Measurements from ENCODE around the gene ZRSR2.
"Not testable (repeated sequence)": the region's sequence is repeated elsewhere in the genome, so short reads cannot be mapped to it uniquely, and the experiment has no call there.

The ZRSR2 gene, protein sequence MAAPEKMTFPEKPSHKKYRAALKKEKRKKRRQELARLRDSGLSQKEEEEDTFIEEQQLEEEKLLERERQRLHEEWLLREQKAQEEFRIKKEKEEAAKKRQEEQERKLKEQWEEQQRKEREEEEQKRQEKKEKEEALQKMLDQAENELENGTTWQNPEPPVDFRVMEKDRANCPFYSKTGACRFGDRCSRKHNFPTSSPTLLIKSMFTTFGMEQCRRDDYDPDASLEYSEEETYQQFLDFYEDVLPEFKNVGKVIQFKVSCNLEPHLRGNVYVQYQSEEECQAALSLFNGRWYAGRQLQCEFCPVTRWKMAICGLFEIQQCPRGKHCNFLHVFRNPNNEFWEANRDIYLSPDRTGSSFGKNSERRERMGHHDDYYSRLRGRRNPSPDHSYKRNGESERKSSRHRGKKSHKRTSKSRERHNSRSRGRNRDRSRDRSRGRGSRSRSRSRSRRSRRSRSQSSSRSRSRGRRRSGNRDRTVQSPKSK

DNA sequence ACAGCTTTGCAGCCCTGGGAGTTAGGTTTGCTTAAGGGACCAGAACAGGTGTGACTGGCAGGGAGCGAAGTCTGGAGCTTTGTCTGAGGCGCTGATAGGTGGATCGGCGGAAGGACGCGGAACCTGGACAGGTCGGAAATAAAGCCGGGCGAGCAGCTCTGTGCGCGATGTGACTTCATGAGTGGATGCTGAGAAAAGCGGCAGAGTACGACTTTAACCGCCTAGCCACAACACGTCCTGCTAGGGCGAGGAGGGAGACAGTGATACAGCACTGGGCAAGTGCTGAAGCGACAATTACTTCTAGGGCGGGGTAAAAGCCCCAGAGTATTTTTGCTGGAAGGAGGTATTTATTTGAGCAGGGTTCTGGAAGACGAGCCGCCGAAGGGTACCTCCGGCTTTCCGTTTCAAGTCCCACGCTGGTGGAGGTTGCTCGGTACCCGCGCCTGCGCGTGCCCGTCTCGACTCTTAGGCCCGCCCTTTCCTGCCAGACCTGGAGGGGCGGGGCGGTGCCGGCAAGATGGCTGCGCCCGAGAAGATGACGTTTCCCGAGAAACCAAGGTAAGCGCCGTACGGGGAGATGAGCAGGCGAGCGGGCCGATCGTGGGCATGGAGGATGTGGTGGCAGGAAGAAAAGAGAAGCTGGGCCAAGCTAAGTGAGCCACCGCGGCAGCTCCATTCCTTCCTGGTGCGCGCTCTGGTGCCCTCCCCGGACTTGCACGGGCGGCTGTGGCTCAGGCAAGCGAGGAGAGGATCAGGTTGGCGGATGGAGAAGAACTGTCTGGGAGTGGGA is at the start of gene ZRSR2:
ZRSR2 (plus strand) TSS at position 506 of the 790 bp plus-strand sequence; CDS start at position 518, 12 bp downstream.
- DNase-seq, result peak; percentile 92

DNA sequence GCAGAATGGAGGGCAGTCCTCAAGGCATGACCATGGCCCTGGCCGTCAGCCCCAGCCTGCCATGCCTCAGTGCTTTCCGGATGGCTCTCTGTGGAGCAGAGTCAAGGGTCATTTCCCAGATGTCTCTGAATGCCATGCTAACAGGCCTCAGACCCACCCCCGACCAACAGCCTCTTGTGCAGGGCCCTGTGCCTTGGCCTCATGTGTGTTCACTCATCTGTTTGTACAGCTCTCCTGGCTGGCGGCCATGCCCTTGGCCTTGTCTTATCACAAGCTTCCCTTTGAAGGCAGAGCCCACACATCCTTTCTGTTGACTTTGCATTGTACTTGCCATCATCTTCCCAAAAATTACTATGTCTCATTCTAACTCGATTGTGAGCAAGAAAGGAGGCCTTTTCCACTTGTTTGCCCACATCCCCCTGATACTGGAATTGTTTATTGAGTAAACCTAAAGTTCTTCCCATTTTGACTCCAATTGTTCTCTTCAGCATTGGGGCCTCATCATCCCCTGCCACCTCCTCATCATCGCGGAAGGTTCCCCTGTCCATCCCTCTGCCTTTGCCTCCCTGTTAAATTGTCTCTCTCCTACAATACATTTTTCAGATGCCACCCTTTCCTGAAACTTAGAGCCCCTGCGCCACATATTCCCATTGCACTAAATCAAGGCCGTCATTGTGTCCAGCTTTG is 46.0 kb upstream of the ZRSR2 start:
- DNase-seq, result no peak

DNA sequence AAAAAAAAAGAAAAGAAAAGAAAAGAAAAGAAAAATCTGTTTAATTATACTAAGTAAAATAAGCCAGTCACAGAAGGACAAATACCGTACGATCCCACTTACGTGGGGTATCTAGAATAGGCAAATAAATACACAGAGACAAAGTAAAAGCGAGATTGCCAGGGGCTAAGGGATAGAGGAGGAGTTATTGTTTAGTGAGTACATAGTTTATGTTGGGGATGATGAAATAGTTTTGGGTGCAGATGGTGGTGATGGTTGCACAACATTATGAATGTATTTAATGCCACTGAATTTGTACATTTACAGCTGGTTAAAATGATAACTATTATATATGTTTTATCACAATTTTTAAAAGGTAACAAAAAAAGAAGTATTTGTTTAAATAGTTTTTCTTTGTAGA is 45.1 kb upstream of the ZRSR2 start:
- DNase-seq, result no peak

DNA sequence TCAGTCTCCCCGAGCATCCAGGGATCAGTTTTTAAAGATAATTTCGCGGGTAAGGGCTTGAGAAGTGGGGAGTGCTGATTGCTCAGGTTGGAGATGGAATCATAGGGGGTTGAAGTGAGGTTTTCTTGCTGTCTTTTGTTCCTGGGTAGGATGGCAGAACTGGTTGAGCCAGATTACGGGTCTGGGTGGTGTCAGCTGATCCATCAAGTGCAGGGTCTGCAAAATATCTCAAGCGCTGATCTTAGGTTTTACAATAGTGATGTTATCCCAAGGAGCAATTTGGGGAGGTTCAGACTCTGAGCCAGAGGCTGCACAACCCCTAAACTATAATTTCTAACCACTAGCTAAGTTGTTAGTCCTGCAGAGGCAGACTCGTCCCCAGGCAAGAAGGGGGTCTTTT is 43.6 kb upstream of the ZRSR2 start:
- not testable (repeated sequence) for DNase-seq

DNA sequence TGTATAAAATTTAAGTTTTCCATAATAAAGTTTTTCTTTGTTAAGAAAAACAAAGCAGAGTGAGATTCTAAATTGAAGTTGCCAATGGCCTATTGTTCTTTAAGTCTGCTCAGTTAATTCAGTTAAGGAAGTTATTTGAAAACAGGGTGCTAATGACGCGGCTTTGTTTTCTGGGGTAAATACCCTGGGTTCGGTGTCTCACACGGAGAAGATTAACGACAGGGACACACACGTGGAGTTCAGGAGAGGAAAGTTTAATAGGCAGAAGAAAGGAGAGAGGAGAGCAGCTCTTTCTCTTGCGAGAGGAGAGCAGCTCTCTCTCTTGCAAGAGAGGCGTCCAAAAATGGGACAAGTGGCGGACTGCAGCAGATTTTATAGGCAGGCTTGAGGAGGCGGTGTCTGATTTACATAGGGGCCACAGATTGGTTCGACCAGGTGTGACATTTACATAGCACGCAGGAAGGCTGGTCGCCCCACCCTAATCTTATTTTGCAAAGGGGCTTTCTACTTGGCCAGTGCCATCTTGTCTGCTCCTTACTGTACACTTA is 42.6 kb upstream of the ZRSR2 start:
- DNase-seq, result no peak

DNA sequence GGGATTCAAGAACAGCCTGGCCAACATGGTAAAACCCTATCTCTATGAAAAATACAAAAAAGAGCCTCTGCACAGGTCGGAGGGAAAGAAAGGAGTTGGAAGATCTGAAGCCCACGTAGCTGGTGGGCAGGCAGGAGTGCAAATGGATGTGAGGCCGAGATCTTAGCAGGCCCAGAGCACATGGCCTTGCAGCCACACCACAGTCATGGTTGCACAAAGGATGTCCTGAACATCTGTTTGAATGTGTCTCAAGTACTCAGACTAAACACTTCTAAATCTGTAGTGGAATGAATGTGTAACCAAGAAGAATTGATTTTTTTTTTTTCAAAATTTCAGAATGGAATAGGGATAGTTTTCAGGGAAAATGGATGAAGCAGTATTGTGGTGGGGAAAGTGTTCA is 41.4 kb upstream of the ZRSR2 start:
- DNase-seq, result no peak

DNA sequence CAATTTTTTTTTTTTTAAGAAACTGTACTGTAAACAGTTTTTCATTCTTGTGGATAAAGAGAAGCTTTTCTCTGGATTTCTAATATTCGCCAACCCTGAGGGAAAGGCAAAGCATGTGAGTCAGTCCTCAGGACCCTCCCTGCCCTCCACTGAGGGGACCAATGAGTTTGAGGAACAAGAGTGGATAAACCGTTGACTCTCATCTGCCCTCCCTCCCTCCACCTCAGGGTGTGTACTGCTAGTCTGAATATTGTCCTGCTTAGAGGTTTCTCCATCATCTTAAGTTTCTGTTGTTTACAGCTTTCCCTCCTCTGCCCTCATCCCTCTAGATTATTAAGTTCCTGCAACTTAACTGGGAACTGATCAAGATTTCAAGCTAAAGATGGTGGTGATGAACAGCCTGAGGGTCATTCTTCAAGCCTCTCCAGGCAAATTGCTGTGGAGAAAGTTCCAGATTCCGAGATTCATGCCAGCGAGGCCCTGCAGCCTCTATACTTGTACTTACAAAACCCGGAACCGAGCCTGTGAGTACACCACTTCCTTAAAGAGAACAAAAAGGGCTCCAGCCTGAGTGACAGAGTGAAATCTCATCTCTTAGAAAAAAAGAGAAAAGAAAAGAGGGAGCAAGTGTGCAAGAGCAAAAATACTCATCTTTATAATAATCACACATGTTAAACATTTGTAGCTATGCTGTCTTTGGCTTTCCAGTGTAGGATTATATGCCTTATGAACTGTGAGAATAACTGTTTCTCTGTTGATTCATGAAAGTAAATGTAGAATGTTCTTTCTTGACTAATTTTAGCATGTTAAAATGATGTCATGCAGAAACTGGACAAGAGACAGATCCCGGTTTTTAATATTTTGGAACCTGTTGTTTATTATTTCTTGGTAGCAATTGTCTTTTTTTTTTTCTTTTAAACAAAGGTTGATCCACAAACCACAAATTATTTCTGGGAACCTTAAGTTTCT is 40.4 kb upstream of the ZRSR2 start:
- no peak for DNase-seq

DNA sequence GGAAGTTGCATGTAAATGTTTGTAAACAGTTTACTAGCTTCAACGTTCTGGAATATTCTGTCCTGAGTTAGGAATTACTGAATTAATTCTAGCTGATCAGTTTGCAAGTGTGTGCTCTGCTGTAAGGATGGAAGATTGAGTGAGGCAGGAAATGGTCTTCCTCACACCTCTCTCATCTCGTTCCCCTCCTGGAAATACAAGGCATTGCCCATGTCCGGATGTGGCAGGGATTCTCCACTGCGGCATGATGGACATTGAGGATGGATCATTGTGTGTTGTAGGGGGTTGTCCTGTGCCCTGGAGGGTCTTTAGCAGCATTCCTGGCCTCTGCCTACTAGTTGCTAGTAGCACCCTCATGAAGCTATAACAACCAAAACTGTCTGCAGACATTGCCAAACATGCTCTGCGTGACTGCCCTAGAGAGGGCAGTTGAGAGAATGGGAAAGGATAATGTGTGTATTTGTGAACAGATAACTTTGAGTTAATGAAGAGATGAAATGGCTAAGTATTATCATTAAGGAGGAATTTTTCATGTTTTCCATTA is 39.6 kb upstream of the ZRSR2 start:
- DNase-seq, result no peak

DNA sequence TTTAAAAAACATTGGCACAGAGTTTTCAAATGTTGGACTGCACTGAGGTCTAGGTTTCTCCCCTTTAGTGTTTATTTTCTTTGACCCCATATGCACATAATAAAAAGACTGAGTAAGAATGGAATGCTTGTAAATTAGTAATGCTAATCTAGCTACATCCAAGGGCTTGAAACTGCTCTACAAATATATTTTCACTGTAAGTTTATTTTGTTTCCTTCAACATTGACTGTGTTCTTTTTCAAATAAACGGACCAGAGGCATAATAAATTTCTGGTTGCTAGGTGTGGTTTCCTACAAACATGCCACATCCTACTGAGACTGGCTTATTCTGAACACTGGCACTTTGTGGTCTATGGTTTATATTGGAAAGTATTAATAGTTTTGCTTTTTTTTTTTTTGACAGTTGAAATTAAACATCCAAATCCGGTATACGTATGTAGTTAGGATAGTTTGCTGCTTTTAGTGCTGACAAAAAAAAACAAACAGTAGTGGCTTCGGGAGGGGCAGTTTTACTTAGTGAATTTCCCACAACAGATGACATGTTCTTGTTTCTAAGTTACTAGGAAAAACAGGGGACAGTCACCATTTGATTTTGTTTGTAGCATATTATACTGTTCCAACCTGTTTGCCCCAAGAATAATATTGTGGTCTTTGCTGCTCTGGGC is 39.0 kb upstream of the ZRSR2 start:
- no peak for DNase-seq

DNA sequence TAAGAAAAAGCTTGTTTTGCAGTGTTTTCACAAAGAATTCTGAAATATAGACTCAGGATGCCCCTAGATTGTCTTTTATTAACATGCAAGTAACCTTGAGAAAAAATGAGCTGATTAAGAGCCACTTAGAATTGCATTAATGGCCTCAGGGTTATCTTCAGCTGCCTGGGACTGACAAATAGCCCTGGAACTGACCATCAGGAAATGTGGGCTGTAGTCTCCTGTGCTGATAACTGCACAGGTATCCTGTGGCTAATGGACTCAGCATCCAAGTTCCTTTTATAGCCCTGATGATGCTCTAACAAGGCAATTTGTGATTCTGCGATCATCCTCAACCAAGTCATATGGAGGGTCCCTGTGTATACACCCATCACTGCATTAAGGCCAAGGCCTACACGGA is 35.2 kb upstream of the ZRSR2 start:
- DNase-seq, result no peak

DNA sequence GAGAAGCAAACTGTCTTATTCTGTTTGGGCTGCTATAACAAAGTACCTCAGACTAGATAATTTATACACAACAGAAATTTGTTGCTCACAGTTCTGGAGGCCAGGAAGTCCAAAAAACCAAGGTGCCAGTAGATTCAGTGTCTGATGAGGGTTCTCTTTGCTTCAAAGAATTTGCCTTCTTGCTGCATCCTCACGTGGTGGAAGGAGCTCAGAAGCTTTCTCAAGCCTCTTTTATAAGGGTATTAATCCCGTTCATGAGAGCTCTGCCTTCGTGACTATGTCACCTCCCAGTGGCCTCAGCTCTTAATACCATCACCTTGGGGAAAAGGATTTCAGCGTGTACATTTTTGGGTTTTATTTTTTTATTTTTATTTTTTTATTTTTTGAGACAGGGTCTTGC is 32.1 kb upstream of the ZRSR2 start:
- DNase-seq, result no peak

DNA sequence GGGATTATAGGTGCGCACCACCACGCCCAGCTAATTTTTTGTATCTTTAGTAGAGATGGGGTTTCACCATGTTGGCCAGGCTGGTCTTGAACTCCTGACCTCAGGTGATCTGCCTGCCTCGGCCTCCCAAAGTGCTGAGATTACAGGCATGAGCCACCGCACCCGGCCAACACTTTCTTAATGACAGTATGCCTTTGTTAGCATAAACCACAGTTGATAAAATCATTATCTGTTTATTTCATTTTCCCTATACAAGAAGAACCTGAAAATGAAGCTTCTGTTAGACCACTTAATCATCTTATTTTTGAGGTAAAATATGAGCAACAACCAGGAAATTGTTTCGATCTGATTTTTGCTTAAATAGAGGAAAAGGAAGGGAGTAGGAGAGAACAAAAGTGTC is 30.4 kb upstream of the ZRSR2 start:
- not testable (repeated sequence) for DNase-seq

DNA sequence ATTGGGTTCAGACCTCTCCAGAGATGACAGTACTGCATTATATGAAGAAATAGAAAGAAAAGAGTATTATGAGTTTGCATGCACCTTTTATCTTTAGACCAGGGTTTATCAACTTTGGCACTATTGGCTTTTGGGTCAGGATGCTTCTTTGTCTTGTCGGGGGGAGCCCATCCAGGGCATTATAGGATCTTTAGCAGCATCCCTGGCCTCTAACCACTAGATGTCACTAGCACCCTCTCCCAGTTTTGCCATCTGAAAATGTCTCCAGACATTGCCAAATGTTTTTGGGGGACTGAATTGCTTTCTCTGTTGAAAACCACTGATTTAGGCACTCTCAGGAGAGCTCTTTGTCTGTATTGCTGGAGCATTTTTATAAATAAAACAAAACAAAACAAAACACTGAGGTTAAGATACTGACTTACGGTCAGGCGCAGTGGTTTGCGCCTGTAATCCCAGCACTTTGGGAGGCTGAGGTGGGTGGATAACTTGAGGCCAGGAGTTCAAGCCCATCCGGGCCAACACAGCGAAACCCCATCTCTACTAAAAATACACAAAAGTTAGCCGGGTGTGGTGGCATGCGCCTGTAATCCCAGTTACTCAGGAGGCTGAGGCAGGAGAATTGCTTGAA is 28.6 kb upstream of the ZRSR2 start:
- DNase-seq, result peak; percentile 27

DNA sequence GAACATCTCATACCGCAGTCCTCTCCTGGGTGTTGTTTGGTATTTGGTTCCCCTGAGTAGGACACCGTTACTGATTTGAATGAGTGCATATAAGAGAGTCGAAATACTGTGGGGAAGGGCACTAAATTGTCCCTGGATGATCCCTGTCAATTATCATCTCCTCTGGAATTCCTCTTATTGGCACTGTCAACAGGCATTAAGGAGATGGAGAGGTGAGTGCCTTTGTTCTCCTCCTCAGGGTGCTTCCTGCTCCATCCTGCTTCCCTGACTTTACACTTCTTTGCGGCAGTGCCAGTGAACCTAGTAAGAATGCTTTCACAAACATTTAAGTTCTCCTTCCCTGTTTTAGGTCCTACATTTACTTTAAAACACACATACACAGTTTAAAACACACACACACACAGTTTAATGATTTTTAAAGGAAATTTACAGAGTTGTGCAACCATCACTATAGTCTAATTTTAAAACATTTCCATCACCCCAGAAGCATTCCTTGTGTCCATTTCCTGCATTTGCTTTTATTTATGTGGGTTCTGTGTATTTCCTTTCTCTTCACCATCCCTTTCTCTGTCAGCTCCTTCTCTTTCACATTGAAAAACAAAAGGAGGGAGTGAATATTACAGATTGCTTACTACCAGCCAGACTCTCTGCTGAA is 20.9 kb upstream of the ZRSR2 start:
- DNase-seq, result no peak

DNA sequence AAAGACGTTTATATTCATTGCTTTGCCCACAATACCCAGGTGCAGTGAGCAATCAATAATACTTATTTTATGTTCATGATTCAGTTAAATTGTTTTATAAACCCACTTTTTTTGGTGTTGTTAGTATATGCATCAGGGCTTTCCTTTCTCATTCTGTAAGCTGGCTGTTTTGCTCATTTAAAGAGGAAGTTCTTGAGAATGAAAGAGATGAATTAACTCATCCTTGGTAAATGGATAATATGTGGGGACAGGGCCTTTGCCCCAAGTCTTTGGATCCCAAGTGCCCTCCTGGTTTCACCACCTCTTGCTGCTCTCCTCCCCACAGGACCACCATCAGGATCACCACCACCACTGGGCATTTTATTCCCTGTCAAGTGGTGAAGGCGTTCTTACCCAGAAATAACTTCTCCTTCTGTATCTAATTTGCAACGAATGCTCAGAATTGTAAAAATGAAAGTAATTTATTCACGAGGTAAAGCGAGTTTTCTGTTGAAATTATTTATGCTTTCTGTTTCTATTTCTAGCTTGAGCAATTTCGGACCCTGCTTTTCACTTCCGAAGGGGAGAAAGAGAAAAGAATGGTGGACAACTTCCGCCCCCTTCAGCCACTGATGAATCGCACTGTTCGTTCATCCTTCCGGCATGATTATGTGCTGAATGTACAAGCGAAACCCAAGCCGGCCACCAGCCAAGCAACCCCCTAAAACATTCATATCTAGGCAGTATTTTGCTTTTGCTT is 8.2 kb upstream of the ZRSR2 start:
- DNase-seq, result no peak

DNA sequence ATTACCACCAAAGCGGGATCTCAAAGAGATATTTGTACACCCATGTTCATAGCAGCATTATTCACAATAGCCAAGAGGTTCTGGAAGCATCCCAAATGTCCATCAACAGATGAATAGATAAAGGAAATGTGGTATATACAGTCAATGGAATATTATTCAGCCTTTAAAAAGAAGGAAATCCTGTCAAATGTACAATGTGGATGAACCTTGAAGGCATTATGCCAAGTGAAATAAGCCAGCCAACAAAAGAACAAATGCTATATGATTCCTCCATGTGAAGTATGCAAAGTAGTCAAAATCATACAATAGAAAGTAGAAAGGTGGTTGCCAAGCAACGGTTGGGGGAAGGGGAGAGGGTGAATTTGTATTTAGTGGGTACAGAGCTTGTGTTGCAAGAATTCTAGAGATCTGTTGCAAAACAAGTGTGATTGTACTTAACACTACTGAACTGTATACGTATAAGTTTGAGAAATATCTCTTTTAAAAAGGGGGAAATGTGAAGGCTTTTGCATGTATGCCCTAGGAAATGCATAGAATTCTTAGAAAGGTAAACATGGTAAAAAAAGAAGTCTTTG is 5.0 kb upstream of the ZRSR2 start:
- DNase-seq, result no peak

DNA sequence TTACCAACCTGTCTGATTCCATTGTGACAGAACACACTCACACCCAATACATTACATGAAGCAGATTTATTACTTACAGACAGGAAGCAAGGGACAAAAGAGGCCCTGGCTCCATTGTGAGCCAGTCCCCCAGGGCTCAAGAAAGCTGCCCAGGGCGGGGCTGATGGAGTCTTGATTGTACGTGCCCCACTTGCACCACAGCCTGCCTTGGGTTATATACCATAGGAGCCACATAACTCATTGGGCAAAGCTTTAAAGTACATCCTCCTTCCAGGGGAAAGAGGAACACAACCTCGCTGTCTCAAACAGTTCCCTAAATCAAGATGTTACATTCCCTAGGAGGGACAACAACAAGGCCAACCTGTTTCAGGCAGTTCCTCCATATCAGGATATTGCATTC is 3.4 kb upstream of the ZRSR2 start:
- no peak for DNase-seq

DNA sequence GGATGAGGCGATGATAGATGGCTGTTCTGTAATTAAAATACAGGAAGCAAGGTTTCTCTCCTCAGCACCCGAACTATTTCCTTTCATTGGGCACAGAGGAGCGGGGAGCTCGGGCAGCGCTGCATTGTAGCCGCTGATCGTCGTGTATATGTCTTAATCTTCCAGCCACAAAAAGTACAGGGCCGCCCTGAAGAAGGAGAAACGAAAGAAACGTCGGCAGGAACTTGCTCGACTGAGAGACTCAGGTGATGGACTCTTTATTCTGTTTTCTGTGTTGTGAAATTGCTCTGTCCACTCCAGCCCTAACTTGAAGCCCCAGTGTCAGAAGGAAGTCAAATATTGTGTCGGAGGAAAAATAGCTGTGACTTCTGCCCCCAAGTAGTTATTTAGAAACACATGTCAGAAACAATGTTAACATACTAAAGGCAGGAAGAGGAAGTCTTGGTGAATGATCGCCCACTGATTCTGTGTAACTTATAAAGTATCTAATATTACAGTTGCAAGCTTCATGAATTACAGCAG is 546 bp downstream of the ZRSR2 start:
- peak; percentile 27 for DNase-seq

DNA sequence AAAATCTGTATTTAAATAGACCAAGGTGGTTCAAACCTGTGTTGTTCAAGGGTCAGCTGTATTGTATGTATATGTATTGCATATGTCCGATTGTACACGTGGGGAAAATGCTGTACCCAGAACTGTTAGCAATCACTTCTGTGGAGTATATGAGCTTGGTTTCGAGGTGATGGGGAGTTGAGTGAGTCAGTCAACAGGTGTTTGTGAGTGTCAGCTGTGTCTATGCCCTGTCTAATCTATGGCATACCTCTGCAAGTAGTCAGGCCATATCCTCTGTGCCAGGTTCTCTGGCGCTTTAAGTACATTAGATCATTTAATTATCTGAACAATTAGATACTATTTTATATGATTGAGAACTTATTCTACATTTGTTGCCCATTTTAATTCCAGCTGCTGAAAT is 7.4 kb downstream of the ZRSR2 start:
- no peak for DNase-seq
